IPS-11a (cell line): ENCODE results near the gene SURF1.
"Not testable (repeated sequence)": the region's sequence is repeated elsewhere in the genome, so short reads cannot be mapped to it uniquely, and the experiment has no call there.

Source experiments
- H3K4me3 ChIP-seq: one replicate; pipeline ENCODE4 v1.5.1; 2013; ENCODE audit warnings: low read depth, low read length, control low read depth

Gene SURF1

DNA sequence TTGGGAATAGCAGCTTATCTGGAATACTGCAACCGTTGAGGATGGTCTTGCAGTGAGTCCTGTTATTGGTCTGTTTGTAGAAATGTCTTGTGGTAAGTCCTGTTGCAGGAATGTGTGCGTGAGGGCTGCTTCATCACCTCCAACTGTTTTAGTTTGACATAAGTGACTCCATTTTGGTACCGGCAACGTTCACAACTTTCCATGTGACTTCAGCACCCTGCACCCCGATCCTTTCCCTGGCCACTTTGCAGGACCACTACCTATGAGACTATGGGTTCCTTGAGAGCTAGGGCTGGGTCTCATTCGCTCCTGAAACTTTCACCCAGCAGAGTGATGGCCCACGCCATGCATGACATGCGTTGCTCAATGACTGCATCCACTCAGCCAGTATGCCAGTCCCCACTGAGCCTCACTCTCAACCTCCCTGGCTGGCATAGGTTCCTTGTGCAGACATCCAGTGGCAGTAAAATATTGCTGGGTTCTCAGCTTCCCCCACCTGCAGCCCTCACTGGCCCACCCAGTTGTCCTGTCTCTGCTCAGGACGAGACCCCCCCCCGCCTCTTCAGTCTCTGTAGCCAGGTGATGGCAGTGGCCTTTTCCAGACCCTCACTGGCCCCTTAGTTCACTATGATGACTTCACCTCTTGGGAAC, 28.3 kb downstream of the SURF1 start:
- H3K4me3 ChIP-seq, result no peak overlapping the region

DNA sequence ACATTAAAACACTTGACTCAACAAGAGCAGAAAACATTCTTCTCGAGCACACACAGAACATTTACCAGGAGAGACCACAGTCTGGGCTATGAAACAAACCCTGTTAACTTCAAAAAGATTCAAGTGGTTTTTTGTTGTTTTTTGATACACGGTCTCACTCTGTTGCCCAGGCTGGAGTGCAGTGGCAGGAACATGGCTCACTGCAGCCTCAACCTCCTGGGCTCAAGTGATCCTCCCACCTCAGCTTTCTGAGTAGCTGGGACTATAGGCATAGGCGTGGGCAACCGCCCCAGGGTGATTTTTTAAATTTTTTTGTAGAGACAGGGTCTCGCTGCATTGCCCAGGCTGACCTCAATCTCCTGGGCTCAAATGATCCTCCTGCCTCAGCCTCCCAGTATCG, 29.3 kb downstream of the SURF1 start:
- not testable (repeated sequence) for H3K4me3 ChIP-seq

DNA sequence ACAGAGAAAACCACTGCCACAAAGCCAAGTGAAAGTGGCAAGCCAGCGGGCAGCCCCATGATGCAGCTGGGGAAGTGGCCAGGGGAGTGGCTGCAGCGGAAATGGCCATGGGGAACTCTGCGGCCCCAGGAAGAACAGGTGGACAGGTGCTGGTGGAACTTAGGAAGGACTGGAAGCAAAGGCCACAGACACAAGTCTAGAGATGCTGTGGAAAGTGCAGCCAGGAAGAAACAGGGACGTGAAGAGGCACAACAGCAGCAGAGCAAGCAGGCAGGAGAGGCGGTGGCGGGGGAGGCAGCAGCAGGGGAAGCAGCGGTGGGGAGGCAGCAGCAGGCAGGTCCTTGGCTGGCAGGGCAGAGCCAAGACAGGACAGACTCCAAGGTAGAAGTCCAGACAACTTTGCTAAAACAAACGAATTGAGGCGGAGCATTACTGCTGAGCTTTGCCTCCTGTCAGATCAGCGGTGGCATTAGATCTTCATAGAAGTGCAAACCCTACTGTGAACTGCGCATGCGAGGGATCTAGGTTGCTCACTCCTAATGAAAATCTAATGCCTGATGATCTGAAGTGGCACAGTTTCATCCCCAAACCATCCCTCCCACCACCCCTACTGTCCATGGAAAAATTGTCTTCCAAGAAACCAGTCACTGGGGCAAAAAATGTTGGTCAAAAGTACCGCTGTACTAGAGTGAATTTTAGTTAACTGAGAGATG, 32.1 kb downstream of the SURF1 start:
- H3K4me3 ChIP-seq, result no peak overlapping the region

DNA sequence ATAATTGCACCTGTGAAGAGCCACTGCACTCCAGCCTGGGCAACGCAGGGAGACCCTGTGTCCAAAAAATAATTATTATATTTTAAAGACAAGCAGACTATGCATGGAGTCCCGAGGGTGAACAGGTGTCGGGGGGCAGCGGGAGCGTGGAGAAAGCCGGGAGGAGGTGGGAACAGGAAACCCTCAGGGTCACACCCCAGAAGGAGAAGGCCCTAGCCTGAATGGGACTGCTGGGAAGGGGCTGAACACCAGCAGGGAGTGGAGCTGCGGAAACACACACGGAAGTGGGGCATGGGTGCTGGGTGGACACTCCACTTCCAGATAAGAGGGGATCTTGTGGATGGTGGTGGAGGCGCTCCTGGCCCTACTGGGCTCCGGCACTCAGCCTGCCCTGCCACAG, 33.1 kb downstream of the SURF1 start:
- H3K4me3 ChIP-seq, result no peak overlapping the region

DNA sequence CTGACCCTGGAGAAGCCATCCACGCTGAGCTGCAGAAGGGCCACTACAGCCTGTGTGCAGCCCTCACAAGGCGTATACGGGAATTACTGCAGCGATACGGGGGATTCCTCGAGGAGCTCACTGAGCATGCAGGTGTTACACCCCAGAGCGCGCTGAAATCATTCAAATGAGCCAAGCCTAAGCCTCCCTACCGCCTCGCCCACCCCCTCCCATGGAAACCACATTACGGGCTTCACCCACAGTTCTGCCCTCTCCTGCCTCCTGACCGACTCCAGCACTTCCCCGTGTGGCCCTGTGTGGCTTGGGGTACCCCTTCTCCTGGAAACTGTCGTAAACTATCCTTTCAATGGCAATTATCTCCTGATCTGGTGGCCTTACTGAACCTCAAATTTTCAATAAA, 33.6 kb downstream of the SURF1 start:
- no peak overlapping the region for H3K4me3 ChIP-seq

DNA sequence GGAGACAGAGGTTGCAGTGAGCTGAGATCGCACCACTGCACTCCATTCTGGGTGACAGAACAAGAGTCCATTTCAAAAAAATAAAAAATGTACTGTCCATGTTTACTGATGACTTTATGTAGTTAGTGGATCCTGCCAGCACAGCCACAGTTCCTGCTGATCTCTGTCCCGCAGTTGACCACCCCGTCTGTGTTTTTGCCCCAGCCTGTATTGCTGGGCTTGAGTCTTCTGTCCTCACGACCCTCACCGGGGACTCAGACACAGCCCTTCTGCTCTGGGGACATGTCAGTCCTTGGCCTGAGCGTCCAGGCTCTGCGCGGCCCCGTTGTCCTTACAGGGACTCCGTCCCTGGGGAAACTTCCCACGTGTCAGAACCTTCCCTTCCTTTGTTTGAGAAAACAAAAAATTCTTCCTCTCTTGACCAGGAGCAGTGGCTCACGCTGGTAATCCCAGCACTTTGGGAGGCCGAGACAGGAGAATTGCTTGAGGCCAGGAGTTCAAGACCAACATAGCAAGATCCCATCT, 34.8 kb downstream of the SURF1 start:
- H3K4me3 ChIP-seq, result no peak overlapping the region

DNA sequence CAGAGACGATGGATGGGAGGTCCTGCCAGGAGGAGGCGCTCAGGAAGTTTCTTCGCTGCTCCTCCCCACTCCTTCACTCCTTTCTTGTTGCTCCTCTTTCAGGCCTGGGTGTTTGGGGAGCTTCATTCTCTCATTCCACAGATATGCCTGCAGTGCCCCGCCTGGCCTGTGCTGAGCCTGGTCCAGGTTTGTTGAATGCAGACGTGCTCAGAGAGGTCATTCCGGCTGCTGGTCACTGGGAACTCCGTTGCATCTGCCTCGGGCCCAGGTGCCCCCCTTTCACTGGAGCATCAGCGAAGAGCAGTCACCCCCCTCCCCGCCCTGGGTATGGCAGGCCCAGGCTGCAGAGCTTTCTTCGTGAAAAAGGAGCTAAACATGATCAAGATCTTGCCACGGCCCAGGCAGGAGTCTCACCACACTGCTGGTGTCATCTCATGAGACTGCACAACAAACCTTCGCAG, 35.8 kb downstream of the SURF1 start:
- no peak overlapping the region for H3K4me3 ChIP-seq

DNA sequence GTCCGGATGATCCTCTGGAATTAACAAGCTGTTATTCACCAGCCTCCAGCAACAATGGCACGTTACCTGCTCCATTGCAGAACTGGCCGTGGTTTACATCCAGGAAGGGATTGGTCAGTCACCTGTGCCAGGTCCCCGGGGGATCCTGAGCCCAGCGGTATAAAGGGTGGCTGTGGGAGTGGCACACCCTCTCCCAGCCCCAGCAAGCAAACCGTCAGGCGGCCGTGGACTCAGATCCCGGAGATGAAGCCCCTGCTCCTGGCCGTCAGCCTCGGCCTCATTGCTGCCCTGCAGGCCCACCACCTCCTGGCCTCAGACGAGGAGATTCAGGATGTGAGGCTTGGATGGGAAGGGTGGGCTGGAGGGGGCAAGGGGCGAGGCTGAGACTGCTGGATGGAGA, 38.7 kb downstream of the SURF1 start:
- not testable (repeated sequence) for H3K4me3 ChIP-seq

DNA sequence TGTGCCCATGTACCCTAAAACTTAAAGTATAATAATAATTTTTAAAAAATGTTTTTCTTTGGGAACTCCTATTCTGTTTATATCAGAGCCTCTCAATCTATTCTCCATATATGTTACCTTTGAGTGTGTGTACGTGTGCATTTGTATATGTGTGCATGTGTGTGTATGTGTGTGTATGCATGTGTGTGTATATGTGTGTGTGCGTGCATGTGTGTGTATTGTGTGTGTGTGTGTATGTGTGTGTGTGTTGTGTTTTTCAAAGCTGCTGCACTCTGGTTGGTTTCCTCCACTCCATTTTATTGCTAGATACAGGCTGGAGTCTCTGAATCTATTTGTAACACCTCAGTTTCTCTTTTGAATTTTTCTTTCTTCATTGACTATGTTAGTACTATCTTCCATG, 40.3 kb downstream of the SURF1 start:
- H3K4me3 ChIP-seq, result no peak overlapping the region

DNA sequence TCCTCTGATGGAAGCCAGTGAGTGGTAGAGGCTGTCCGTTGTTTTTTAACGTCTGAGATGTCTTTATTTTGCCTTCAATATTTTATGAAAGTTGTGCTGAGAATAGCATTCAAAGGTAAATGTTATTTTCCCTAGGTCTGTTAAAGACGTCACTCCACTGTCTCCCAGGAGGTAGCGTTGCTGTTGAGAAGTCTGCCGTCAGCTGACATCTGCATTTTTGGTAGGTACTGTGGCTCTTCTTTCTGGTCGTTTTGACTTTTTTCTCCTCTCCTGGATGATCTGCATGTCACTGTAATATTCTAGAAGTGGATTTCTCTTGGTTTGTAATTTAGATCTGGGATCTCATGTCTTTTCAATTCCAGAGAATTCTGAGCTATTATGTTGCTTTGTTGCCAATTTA, 46.7 kb downstream of the SURF1 start:
- no peak overlapping the region for H3K4me3 ChIP-seq

DNA sequence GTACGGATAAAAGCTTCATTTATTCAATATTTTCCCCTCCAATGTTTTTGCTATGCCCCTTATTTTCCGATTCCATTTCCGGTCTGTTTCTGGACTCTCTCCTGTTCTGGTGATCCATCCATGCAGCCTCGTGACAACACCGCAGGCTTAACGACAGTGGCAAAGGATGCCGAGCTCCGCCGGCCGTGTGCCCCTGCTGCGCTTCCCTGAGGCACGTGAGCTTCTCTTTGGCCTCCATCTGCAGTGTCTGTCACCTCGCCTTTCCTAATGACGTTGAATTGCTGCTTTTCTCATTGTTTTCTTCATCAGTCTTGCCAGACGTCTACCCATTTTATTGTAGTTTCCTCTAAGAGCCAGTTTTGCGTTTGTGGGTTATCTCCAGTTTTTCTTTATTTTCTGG, 49.0 kb downstream of the SURF1 start:
- H3K4me3 ChIP-seq, result no peak overlapping the region

DNA sequence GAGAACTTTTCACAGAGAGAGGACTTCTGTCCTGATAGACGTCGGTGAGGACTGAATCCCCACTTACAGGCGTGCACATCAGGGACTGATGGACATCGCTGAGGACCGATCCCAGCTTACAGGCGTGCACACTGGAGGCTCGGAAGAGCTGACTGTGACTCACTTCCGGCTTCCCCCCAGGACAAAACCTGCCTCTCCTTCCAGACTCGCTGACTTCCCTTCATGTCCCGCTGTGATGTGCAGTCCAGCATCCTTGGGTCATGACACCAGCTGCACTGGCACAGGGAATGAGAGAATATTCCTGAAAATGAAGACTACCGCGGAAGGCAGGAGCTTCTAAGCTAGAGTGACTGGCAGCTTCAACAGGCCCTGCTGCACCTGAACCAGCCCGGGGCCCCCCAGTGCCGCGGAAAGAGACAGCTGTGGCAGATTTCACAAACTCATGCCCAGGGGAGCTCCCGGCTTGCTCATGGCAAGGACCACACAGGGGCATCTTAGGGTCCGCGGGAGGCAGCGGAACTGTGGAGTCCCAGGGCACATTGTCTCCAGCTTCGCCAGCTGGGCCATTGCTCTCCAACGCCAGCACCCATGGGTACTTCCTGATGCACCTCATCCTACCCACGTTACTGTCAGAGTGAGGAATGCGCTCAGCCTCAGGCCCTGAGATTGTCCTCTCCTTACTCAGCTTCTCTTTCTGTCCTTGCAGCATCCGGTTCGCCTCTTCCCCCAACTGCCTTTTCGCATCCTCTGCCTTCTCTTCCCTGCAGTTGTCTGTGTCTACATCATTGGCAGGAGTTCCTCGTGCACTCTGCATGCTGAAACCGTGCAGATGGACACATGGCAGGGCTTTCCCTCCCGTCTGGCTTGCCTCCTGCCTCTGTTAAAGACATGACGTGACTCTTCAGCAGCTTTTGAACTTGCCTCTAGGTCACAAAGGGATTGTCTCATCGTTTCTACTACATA, 49.8 kb downstream of the SURF1 start:
- H3K4me3 ChIP-seq, result no peak overlapping the region

DNA sequence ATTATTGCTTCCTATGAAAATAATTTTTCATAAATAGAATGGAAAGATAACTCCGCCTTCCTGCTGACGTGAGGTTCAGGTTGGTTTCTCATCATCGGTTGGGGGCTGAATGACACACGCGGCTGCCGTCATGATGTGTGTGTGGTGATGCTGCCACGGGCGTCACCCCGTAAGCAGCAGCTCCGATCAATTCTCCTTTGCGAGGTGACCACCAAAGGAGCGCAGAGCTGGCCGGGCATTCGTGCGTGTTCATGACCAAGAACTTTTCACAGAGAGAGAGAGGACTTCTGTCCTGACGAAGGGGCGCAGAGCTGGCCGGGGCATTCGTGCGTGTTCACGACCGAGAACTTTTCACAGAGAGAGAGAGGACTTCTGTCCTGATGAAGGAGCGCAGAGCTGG, 50.6 kb downstream of the SURF1 start:
- H3K4me3 ChIP-seq, result no peak overlapping the region

DNA sequence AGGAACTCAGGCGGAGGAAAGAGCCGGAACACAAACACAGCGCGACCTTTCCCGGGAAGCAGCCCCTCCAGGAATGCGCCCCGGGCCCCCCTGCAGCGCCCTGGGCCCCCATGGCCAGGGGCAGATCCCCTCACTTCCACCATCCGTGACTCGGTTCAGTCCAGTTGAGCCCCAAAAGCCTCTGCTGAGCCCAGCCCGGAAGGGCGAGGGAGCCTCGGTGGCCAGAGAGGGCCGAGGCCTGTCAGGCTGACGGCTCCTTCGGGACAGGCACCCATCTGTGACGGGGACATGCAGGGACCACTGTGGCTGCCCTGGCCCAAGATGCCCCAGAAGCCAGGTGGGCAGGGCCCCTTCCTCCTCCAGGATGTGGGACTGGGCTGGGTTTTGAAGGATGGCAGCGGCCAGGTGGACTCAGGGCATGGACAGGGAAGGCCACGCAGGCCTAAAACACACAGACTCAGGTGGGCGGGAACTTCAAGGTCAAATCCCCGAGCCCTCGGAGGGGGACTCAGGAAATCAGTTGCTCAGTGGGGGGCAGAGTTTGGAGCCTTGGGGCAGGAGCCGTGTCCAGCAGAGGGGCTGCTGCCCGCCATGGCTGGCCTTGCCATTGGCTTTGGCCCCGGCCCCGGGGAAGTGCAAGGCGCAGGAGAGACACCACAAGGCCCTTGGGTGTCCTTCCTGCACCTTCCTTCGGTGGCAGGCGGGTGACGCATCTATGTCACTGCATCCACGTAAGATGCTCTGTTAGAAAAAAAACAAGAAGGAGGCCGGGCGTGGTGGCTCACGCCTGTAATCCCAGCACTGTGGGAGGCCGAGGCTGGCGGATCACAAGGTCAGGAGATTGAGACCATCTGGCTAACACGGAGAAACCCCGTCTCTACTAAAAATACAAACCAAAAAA, 51.6 kb downstream of the SURF1 start:
- no peak overlapping the region for H3K4me3 ChIP-seq

DNA sequence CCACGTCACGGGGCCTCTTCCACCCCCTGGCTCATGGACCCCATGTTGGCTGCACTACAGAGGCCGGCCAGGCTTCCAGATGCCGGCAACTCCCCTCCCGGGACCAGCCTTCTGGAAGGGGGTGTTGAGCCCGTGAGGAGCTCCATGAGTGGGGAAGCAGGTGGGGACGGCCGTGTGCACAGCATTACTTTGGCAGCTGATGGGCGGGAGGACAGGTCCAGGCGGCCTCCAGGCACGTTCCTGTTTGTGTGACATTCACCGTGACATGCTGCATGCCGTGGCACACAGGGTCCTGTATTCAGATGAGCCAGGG, 52.2 kb downstream of the SURF1 start:
- no peak overlapping the region for H3K4me3 ChIP-seq

DNA sequence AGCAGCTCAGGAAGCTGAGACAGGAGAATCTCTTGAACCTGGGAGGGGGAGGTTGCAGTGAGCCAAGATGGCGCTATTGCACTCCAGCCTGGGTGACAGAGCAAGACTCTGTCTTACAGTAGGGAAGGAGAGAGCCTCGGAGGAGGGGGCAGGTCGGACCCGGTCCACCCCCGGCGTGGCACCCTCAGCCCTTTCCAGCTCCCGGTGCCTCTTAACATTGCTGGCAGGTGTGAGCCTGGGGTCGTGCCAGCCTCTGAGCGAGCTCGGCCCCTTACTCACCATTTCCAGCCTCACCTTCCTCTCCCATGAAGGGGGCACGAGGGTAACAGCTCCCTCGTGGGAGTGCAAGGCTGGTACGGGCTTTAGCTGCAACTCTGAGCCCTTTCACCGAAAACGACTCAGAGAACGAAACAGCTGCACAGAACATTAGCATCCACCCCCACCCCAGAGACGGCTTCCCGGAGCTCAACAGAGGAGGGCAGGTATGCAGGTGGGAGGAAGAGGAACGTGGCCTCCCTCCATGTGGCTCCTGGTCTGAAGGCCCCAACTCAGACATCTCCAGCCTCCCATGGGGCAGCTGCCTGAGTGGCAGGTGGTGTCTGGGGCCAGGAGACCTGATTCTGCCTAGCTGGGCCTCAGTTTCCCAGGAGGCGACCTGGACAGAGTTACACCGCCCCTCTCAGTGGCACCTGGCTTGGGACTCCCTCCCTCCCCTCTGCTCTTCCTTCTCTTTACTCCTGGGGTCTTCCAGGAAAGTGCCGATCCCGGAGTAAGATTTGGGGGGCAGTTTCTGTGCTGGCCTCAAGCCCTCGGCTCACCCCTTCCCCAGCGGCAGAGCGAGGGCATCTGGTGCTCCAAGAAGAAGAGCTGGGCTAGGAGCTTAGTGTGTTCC, 52.8 kb downstream of the SURF1 start:
- H3K4me3 ChIP-seq, result no peak overlapping the region
